Muscle of leg (tissue), 11 donors: ENCODE measurements around the gene CUBN. TPM values are rescaled to one million over a fixed set of nuclear protein-coding genes. Genes with fewer than 3 reads are reported as not detected.

Source experiments
- DNase-seq: peaks from one replicate; pipeline ENCODE4 v3.0.0; 2013
- H3K27ac ChIP-seq: one replicate; pipeline ENCODE4 v1.5.1; 2013; ENCODE audit warnings: mild to moderate bottlenecking, low read length, control low read depth
- H3K27me3 ChIP-seq: one replicate; pipeline ENCODE4 v1.6.1; 2013; ENCODE audit warnings: low read length; ENCODE audit not compliant: control insufficient read depth, insufficient read depth
- H3K36me3 ChIP-seq: one replicate; pipeline ENCODE4 v1.6.1; 2013; ENCODE audit warnings: low read length; ENCODE audit not compliant: control insufficient read depth, insufficient read depth
- H3K4me1 ChIP-seq: one replicate; pipeline ENCODE4 v1.6.1; 2013; ENCODE audit warnings: low read length; ENCODE audit not compliant: control insufficient read depth, insufficient read depth
- H3K4me3 ChIP-seq: one replicate; pipeline ENCODE4 v1.5.1; 2013; ENCODE audit warnings: low read length, control low read depth
- H3K9me3 ChIP-seq: replicated peaks from 2 replicates; pipeline ENCODE4 v1.6.1; 2013; ENCODE audit warnings: low read depth, low read length; ENCODE audit not compliant: control insufficient read depth
- WGBS: methylation state at CpG from one replicate; pipeline ENCODE4 v1.1.5; 2013; ENCODE audit warnings: missing lambda C conversion rate; ENCODE audit not compliant: insufficient coverage; 5-methylcytosine and 5-hydroxymethylcytosine counted together
- polyA plus RNA-seq, 8 donors: library from polyadenylated mRNA; unstranded; fragments of 120-200 nt; gene quantifications; one replicate each; pipeline versions ENCODE4 v1.2.1 to v1.2.3, GENCODE V29; 2013; ENCODE audit warnings: inconsistent platforms in 1 of 8, low replicate concordance in 1 of 8; ENCODE audit not compliant: insufficient read length in 8 of 8, insufficient read depth in 1 of 8
- total RNA-seq: library from RNA; stranded (reverse); fragments of 120-200 nt; gene quantifications from one replicate; pipeline ENCODE4 v1.2.4, GENCODE V29; 2013

The CUBN gene
- total and polyA plus RNA-seq, 9 donors = 1.4 to 5.0 (median 2.0) TPM

DNA sequence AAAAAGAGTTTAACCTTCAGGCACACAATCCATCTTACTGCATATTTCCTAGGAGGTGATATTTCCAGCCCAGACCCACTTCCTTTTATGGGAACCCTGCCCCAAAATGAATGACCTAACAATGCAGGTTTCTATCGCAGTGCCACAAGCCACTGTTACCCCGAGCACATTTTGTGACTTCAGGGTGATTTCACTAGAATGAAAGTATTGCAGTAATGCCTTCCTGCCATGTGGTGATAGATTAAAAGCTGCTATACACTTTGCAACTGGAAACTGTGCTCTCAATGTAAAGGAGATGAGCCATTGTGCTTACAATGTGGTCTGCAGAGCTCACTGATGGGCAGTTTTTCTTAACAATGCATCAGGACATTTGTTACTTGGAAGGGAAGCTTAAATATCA lies 221.9 kb downstream of the CUBN start:
- H3K27ac ChIP-seq = no peak overlapping the region
- H3K4me3 ChIP-seq = no peak overlapping the region
- no peaks in the 10 kb centered on the region for H3K27me3 ChIP-seq
- H3K4me1 ChIP-seq = peaks cover 4% of the 10 kb centered on the region
- no peak for DNase-seq
- H3K9me3 ChIP-seq = no peaks in the 10 kb centered on the region
- H3K36me3 ChIP-seq = no peaks in the 10 kb centered on the region
- no CpG with 5 or more reads among the region's 2 CpGs for WGBS

DNA sequence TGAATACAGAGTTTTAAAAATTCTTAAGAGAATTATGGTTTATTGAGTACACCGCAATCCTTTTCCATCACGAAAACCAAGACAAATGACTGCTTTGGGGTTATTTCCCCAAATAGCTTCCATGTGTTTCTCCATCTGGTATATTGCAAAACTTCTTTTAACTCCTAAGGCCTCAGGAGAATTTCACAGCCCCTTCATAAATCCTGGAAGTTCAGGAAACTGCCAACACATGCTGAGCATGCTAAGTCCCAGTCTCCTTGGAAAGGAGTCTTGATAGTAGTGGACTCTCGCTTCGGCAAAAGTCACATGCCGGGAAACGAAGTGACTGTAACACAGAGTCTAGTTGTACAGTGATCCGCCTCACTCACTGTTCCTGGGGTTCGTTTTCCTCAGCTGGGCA lies 224.3 kb downstream of the CUBN start:
- H3K4me1 ChIP-seq = peaks cover 4% of the 10 kb centered on the region
- peak overlapping the region; percentile 84 for H3K27ac ChIP-seq
- H3K9me3 ChIP-seq = no peaks in the 10 kb centered on the region
- no peaks in the 10 kb centered on the region for H3K36me3 ChIP-seq
- H3K27me3 ChIP-seq = no peaks in the 10 kb centered on the region
- H3K4me3 ChIP-seq = no peak overlapping the region
- WGBS = 32% methylated on average over 6 of the region's 8 CpGs
- peak; percentile 96 for DNase-seq

DNA sequence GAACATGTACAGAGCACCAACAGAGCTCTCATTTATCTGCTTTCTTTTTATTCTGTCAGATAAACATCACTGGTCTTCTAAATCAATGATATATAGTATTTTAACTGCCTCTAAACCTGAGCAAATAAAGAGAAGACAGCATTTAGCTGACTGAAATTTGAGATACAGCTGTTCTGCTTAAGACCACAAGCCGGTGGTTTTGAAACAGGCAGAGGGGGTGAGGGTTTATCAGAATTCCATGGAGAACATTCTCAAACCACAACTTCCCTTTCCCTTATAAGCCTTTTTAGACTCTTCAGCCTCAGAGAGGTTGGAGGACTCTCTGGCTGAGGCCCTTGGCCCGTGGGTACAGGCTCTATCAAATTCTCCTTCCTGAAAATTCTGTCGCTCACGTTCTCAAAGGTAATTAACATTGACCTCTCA lies 225.0 kb downstream of the CUBN start:
- WGBS = no CpG with 5 or more reads among the region's 4 CpGs
- no peak overlapping the region for H3K4me3 ChIP-seq
- peaks cover 4% of the 10 kb centered on the region for H3K4me1 ChIP-seq
- H3K27me3 ChIP-seq = no peaks in the 10 kb centered on the region
- no peaks in the 10 kb centered on the region for H3K36me3 ChIP-seq
- peak overlapping the region; percentile 84 for H3K27ac ChIP-seq
- peak; percentile 55 for DNase-seq
- H3K9me3 ChIP-seq = no peaks in the 10 kb centered on the region

DNA sequence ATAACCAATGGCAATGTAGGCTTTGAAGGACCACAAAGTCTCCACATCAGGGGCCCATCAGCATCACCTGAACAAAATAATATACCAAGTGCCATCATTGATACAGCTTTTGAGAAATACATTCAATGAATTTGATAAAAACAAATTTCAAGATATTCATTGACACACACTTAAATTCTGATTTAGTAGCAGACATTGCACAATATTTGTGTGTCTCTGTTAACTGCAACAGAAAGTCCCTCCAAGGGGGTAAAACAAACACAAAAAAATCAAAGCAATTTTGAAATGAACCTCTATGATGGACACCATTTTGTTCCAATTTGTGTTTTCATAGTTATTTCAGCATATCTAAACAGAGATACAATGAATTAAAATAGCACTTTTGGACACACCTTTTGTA lies 225.6 kb downstream of the CUBN start:
- no peak for DNase-seq
- Histone ChIP-seq H3K27me3 (no peaks in the 10 kb centered on the region), H3K36me3 (no peaks in the 10 kb centered on the region), H3K4me1 (peaks cover 4% of the 10 kb centered on the region), H3K9me3 (no peaks in the 10 kb centered on the region), H3K27ac (no peak overlapping the region), H3K4me3 (no peak overlapping the region)

DNA sequence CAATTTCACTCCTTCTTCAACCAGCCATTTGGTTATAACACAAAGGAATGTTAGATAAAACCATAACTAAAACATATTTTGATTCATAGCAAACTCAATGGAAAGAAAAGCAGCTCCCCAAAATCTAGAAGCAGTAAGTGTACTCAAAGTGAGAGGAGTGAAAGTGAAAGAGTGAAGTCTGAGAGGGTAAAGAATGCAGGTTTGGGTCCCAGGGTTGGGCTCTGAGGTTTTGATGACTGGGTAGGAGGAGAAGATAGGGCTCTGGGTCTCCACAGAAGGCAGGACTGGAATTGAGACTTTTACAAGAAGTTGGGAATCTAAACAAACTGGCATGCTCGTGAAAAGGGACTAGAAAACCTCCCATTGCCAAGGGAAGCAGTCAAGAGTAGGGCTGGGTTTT lies 227.0 kb downstream of the CUBN start:
- WGBS = no CpG with 5 or more reads among the region's 1 CpG
- Histone ChIP-seq H3K4me3 (no peak overlapping the region), H3K9me3 (no peaks in the 10 kb centered on the region), H3K36me3 (no peaks in the 10 kb centered on the region), H3K27me3 (no peaks in the 10 kb centered on the region), H3K4me1 (peaks cover 4% of the 10 kb centered on the region), H3K27ac (no peak overlapping the region)
- no peak for DNase-seq

DNA sequence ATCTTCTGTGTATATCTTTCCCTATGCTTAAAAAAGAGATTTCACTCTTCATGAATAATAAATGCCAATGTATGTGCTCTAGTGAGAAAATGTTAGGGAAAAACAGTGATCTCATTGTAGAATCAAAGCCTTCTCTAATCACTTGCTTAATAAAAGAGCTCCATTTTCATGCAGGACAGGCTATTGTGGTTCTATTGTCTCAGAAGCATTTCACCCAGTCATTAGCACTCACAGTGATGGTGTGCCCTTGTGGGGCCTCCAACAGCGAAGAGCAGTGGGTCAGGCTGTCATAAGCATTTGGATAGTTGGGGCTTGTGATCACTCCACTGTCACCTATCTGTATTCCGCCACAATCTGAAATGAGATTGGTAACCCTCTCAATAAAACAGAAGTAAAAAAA lies 228.5 kb downstream of the CUBN start:
- Histone ChIP-seq H3K9me3 (no peaks in the 10 kb centered on the region), H3K36me3 (no peaks in the 10 kb centered on the region), H3K27ac (no peak overlapping the region), H3K27me3 (no peaks in the 10 kb centered on the region), H3K4me3 (no peak overlapping the region), H3K4me1 (peaks cover 4% of the 10 kb centered on the region)
- DNase-seq = no peak
- WGBS = no CpG with 5 or more reads among the region's 2 CpGs

DNA sequence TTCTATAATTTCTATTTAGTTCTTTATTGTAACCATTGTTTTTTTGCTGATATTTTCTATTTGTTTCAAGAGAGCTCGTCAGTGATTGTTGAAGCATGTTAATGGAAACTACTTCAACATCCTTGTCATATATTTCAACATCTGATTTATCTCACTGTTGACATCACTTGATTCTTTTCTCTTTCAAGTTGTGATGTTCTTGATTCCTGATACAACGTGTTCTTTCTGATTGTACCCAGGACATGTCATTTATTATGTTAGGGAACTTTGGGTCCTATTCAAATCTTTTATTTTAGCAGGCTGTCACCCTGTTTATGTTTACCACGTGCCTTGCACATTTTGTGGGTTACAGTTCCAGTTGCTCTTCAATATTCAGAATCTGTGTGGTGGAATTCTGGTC lies 232.6 kb downstream of the CUBN start:
- no CpG with 5 or more reads among the region's 3 CpGs for WGBS

DNA sequence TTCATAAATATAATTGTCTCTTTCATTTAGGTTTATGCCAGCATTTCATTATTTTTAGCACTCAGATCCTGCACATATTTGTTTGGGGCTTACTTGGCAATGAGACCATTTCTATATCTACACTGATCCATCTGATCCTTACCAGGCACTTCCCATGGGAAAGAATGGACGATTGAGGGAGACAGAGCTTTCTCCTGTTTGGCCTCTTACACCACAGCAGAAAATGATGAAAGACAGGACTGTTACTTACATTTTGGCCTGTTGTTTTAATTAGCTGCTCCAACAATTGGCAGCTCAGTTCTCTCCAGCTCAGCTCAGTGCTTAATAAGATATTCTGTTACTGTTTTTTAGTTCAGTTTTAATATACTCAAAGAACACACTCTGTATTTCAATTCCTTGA lies 234.8 kb downstream of the CUBN start:
- DNase-seq = no peak
- Histone ChIP-seq H3K27ac (no peak overlapping the region), H3K9me3 (no peaks in the 10 kb centered on the region), H3K27me3 (no peaks in the 10 kb centered on the region), H3K4me3 (no peak overlapping the region), H3K36me3 (no peaks in the 10 kb centered on the region), H3K4me1 (no peaks in the 10 kb centered on the region)
- no CpG with 5 or more reads among the region's 1 CpG for WGBS

More for the DNA sequence above, 232.6 kb downstream of the CUBN start:
- no peak for DNase-seq
- Histone ChIP-seq H3K27me3 (no peaks in the 10 kb centered on the region), H3K27ac (no peak overlapping the region), H3K36me3 (no peaks in the 10 kb centered on the region), H3K4me1 (no peaks in the 10 kb centered on the region), H3K9me3 (no peaks in the 10 kb centered on the region), H3K4me3 (no peak overlapping the region)

DNA sequence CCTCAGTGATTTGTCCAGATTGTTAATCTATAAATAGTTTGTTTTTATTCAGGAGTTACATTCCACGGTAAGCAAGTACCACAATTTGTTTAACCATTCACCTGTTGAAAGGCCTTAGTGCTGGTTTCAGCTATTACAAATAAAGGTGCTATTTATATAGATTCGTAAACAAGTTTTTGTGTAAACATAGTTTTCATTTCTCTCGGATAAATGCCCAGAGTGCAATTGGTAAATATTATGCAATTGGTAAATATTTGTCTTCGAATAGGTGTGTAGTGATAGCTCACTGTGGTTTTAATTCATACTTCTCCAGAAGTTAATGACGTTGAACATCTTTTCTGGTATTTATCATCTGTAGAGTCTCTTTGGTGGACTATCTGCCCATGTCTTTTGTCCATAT lies 235.9 kb downstream of the CUBN start:
- H3K4me3 ChIP-seq = no peak overlapping the region
- no peaks in the 10 kb centered on the region for H3K36me3 ChIP-seq
- no peak overlapping the region for H3K27ac ChIP-seq
- no peaks in the 10 kb centered on the region for H3K27me3 ChIP-seq
- DNase-seq = no peak
- no peaks in the 10 kb centered on the region for H3K4me1 ChIP-seq
- H3K9me3 ChIP-seq = no peaks in the 10 kb centered on the region
- 80% methylated on average over 1 of the region's 5 CpGs for WGBS

DNA sequence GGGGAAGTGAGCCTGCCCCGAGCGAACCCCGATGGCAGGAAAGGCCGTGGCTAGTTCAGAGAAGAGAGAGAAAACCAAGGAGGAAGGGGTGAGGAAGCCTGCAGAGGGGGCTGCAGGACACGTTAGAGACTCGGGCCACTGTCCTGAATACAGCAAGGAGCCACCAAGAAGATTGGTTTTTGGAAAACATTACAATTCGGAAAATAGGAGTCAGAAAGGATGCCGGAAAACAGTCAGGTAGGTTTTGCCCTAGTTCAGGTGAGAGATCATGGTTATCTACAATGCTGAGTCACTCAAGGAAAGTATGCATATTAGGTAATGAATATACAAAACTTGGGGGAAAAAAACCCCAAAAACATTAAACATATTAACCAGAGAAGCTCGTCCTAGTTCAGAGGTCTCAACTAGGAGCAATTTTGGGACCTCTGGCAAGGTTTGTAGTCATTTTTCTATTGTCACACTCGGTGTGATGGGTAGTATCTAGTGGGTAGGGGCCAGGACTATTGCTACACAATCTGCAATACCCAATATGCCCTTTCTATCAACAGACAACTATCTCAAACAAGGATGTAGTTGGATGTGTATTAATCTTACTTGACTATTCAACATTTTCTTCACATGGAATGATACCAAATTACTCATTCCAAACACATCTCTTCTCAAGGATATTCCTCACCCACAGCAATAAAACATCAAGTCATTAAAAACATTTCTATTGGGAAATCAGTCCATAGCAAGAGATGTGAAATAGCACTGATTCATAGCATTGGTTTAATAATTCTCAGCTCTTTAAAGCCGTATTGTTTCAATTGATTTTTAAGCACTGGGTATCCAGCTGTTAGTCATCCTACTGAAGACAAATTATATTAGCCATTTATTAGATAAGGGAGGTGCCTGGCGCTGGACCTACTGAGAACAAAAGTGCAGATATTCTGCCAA lies 238.0 kb downstream of the CUBN start:
- WGBS = 18% methylated on average over 7 of the region's 12 CpGs
- Histone ChIP-seq H3K36me3 (no peaks in the 10 kb centered on the region), H3K9me3 (no peaks in the 10 kb centered on the region), H3K4me3 (no peak overlapping the region), H3K4me1 (no peaks in the 10 kb centered on the region), H3K27ac (no peak overlapping the region), H3K27me3 (no peaks in the 10 kb centered on the region)
- DNase-seq = peak; percentile 83
